MM.1S (cell line): ENCODE results near the gene CHRD.

Experiments used
- CTCF ChIP-seq: fragments of 300-600 bp; sonication (generic); IDR thresholded peaks from 2 replicates; pipeline ENCODE4 v1.5.1; 2016; ENCODE audit warnings: antibody characterized with exemption, low read length, mixed read lengths
- EZH2 ChIP-seq: fragments of 300-600 bp; sonication (generic); optimal IDR thresholded peaks from 2 replicates; pipeline ENCODE3; 2017; ENCODE audit warnings: low read depth, mild to moderate bottlenecking, antibody characterized with exemption, low read length, mixed read lengths
- EZH2phosphoT487 ChIP-seq: fragments of 300-600 bp; sonication (generic); IDR thresholded peaks from 2 replicates; pipeline ENCODE4 v1.6.1; 2018; ENCODE audit warnings: antibody characterized with exemption, low read length

DNA sequence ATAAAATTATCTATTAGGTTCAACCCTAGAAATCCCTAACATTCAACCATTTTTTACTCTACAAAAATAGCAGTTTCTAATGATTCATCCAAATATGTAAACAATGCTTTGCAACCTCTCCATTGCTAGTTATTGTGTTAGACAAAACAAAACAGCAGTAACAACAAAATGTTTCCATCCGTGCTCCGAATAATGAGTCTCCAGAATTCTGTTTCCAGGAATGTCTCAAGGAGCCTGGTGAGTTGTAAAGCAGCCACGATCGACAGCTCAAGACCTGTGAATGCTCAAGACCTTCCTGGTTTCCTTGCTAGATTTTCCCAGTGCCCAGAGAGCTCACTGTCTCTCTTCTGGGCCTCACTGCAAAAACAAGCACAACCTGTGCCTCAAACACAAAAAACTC is 49.9 kb downstream of the CHRD start:
- TF ChIP-seq EZH2phosphoT487 (no peak), CTCF (no peak), EZH2 (no peak)
